ENCODE results near the gene BMAL1. TPM values are rescaled to one million over a fixed set of nuclear protein-coding genes. Genes with fewer than 3 reads are reported as not detected.

BMAL1 gene
- total RNA-seq, 1 experiment from 2014 or later: 3.2 TPM

DNA sequence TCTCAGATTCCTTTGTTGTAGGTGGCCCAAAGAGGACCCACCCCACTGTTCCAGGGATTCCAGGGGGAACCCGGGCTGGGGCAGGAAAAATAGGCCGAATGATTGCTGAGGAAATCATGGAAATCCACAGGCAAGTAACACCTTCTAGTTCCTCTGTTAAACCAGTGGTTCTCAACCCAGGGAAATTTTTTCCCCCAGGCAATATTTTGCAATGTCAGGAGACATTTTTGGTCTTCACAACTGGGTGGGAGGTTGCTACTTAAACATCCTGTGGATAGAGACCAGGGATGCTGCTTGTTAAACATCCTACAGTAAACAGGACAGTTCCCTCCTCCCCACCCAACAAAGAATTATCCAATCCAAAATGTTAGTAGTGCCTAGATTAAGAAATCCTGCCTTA, 100.7 kb downstream of the BMAL1 start:
- CTCF ChIA-PET: no interaction called here
- POLR2A ChIA-PET (ENCODE audit: low non-redundant PET): no interaction called here
- no peak overlapping the region for H3K4me3 ChIP-seq (ENCODE audit: low read depth, low read length, poor library complexity, severe bottlenecking)

DNA sequence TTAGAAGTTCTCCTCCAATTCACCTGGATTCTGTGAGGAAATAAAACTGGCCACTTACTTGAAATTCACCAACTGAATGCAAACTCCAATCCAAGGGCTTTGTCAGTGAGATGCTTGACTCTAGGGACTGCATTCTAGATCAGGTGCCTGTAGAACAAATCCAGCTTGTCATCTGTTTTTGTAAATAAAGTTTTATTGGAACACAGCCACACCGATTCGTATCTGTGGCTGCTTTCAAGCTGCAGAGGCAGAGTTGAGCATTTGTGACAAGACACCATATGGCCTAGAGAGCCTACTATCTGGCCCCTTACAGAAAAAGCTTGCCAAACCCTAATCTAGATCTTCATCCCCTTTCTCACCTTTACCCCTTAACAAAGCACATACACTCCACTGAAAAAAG, 103.1 kb downstream of the BMAL1 start:
- BruUV-seq (replicated peaks): no TSS peak
- CTCF ChIA-PET: no interaction called here

More for the DNA sequence above, 100.7 kb downstream of the BMAL1 start:
- TF ChIP-seq, protein P1, sequence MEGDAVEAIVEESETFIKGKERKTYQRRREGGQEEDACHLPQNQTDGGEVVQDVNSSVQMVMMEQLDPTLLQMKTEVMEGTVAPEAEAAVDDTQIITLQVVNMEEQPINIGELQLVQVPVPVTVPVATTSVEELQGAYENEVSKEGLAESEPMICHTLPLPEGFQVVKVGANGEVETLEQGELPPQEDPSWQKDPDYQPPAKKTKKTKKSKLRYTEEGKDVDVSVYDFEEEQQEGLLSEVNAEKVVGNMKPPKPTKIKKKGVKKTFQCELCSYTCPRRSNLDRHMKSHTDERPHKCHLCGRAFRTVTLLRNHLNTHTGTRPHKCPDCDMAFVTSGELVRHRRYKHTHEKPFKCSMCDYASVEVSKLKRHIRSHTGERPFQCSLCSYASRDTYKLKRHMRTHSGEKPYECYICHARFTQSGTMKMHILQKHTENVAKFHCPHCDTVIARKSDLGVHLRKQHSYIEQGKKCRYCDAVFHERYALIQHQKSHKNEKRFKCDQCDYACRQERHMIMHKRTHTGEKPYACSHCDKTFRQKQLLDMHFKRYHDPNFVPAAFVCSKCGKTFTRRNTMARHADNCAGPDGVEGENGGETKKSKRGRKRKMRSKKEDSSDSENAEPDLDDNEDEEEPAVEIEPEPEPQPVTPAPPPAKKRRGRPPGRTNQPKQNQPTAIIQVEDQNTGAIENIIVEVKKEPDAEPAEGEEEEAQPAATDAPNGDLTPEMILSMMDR (conservative IDR thresholded peaks at IDR 0.05; ENCODE audit: low read depth, low read length): no peak
- TF ChIP-seq EZH2 (IDR thresholded peaks at IDR 0.05; ENCODE audit: borderline replicate concordance, low read depth, low read length, poor library complexity, severe bottlenecking): no peak
- Histone ChIP-seq H3K36me3 (ENCODE audit: insufficient read depth, low read length, poor library complexity, severe bottlenecking) (no peaks in the 10 kb centered on the region), H3K4me1 (ENCODE audit: insufficient read depth, low read length, poor library complexity, severe bottlenecking) (no peaks in the 10 kb centered on the region), H3K27ac (ENCODE audit: low read depth, low read length, poor library complexity, severe bottlenecking) (no peak overlapping the region), H3K9me3 (ENCODE audit: low read depth, low read length, poor library complexity, severe bottlenecking) (no peaks in the 10 kb centered on the region), H3K27me3 (replicated peaks; ENCODE audit: insufficient read depth, low read depth, low read length, poor library complexity) (no peaks in the 10 kb centered on the region)
- intact Hi-C loops (cut with micrococcal nuclease; ENCODE audit: unreplicated experiment): no loop called here
- BruUV-seq (replicated peaks): no TSS peak
- no peak for DNase-seq (ENCODE audit: low spot score)

DNA sequence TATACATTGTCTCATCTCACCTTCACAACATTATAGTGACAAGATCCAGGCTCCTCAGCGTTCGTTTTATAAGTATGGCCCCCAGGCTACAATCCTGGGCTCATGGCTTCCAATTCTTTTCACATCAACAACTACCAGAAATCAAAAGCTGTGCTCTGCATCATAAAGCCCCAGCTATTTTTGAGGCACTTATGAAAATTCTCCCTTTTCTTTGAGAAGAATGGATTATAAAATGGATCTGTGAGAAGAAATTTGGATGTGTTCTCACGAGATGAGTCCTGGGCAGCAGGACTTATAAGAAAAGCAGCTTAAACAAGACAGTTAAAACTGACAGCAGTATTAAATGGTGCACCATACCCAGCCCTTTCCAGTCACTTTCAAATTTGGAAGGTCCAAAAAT, 105.2 kb downstream of the BMAL1 start:
- no peaks in the 10 kb centered on the region for H3K9me3 ChIP-seq (ENCODE audit: low read depth, low read length, poor library complexity, severe bottlenecking)
- CTCF ChIA-PET: no interaction called here
- TF ChIP-seq, protein P1 (conservative IDR thresholded peaks at IDR 0.05; ENCODE audit: low read depth, low read length): no peak
- no peak for TF ChIP-seq EZH2 (IDR thresholded peaks at IDR 0.05; ENCODE audit: borderline replicate concordance, low read depth, low read length, poor library complexity, severe bottlenecking)
- BruUV-seq (replicated peaks): no TSS peak
- POLR2A ChIA-PET (ENCODE audit: low non-redundant PET): no interaction called here
- no peaks in the 10 kb centered on the region for H3K4me1 ChIP-seq (ENCODE audit: insufficient read depth, low read length, poor library complexity, severe bottlenecking)
- no peak for DNase-seq (ENCODE audit: low spot score)
- peaks cover 4% of the 10 kb centered on the region for H3K36me3 ChIP-seq (ENCODE audit: insufficient read depth, low read length, poor library complexity, severe bottlenecking)
- H3K27me3 ChIP-seq (replicated peaks; ENCODE audit: insufficient read depth, low read depth, low read length, poor library complexity): no peaks in the 10 kb centered on the region
- intact Hi-C loops (cut with micrococcal nuclease; ENCODE audit: unreplicated experiment): no loop called here
- H3K4me3 ChIP-seq (ENCODE audit: low read depth, low read length, poor library complexity, severe bottlenecking): no peak overlapping the region
- H3K27ac ChIP-seq (ENCODE audit: low read depth, low read length, poor library complexity, severe bottlenecking): no peak overlapping the region

More for the DNA sequence above, 103.1 kb downstream of the BMAL1 start:
- TF ChIP-seq EZH2 (IDR thresholded peaks at IDR 0.05; ENCODE audit: borderline replicate concordance, low read depth, low read length, poor library complexity, severe bottlenecking): no peak
- TF ChIP-seq, protein P1 (conservative IDR thresholded peaks at IDR 0.05; ENCODE audit: low read depth, low read length): no peak
- peaks cover 4% of the 10 kb centered on the region for H3K36me3 ChIP-seq (ENCODE audit: insufficient read depth, low read length, poor library complexity, severe bottlenecking)
- no peak overlapping the region for H3K27ac ChIP-seq (ENCODE audit: low read depth, low read length, poor library complexity, severe bottlenecking)
- no peaks in the 10 kb centered on the region for H3K4me1 ChIP-seq (ENCODE audit: insufficient read depth, low read length, poor library complexity, severe bottlenecking)
- no peak for DNase-seq (ENCODE audit: low spot score)
- POLR2A ChIA-PET (ENCODE audit: low non-redundant PET): no interaction called here
- no peaks in the 10 kb centered on the region for H3K9me3 ChIP-seq (ENCODE audit: low read depth, low read length, poor library complexity, severe bottlenecking)
- no peaks in the 10 kb centered on the region for H3K27me3 ChIP-seq (replicated peaks; ENCODE audit: insufficient read depth, low read depth, low read length, poor library complexity)
- no peak overlapping the region for H3K4me3 ChIP-seq (ENCODE audit: low read depth, low read length, poor library complexity, severe bottlenecking)
- intact Hi-C loops (cut with micrococcal nuclease; ENCODE audit: unreplicated experiment): no loop called here
